ENCODE measurements around the gene GRM4. TPM values are rescaled to one million over a fixed set of nuclear protein-coding genes. Genes with fewer than 3 reads are reported as not detected.

GRM4 gene
- polyA plus RNA-seq, 1 of the 3 experiments (the other 2 are of a cell fraction): not detected

GRCh38 chr6:34053721-34054120 is 92.2 kb downstream of the GRM4 start:
- Histone ChIP-seq H3K9ac (no peak overlapping the region), H4K20me1 (ENCODE audit: insufficient read depth) (no peaks in the 10 kb centered on the region), H3K9me2 (no peaks in the 10 kb centered on the region), H3K4me1 (ENCODE audit: control insufficient read depth in 1 of 2, insufficient read depth in 2 of 2, low read depth in 1 of 2, low read length in 1 of 2) (peaks cover 0 to 10% of the 10 kb centered on the region in 2 experiments; a peak in 1 of 4 replicates), H2AFZ (ENCODE audit: low read depth) (no peak overlapping the region), H3K4me2 (no peak overlapping the region), H3F3A (replicated peaks; ENCODE audit: insufficient read depth) (no peaks in the 10 kb centered on the region), H3K27ac (ENCODE audit: low read depth in 2 of 2, low read length in 1 of 2) (no peak overlapping the region), H3K27me3 (ENCODE audit: insufficient read depth) (no peaks in the 10 kb centered on the region; the same call in 1 of the 2 replicates), H3K9me3 (no peaks in the 10 kb centered on the region), H3K79me2 (ENCODE audit: insufficient read depth) (no peaks in the 10 kb centered on the region), H3K4me3 (ENCODE audit: low read depth in 2 of 2, low read length in 1 of 2) (no peak overlapping the region), H3K36me3 (replicated peaks in 1 of 2; ENCODE audit: control insufficient read depth in 1 of 2, insufficient read depth in 2 of 2, low read length in 1 of 2) (no peaks in the 10 kb centered on the region)
- ChIA-PET CTCF (interaction anchor here (0.7 to 7.0 kb wide), 13 partner anchors 10 to 1367 kb away, joined by 3 to 125 read pairs (median 25); partner anchors contain the start of genes GRM4 and IP6K3), POLR2A (interaction anchor here (0.6 kb wide), 1 partner anchor 99 kb away, joined by 3 read pairs; no protein-coding TSS in a partner anchor)
- DNase-seq: no peak
- WGBS (ENCODE audit: low lambda C conversion rate): 66% methylated on average over 8 of the region's 8 CpGs
- no peak for TF ChIP-seq MXI1 (IDR thresholded peaks at IDR 0.05; ENCODE audit: low read depth, low read length)
- TF ChIP-seq RCOR1 (IDR thresholded peaks at IDR 0.05; ENCODE audit: low read length): no peak
- TF ChIP-seq MAX (IDR thresholded peaks at IDR 0.05; ENCODE audit: low read depth): no peak
- TF ChIP-seq FOXM1 (IDR thresholded peaks at IDR 0.05; ENCODE audit: low read depth): no peak
- TF ChIP-seq NRF1 (IDR thresholded peaks at IDR 0.05; ENCODE audit: low read depth, low read length): no peak
- no peak for TF ChIP-seq FOSL2 (IDR thresholded peaks at IDR 0.05; ENCODE audit: borderline replicate concordance, low read depth)
- no peak for TF ChIP-seq CHD2 (IDR thresholded peaks at IDR 0.05; ENCODE audit: low read length, partially characterized antibody)
- TF ChIP-seq EZH2phosphoT487 (IDR thresholded peaks at IDR 0.05; ENCODE audit: borderline replicate concordance, low read depth): no peak
- no peak for TF ChIP-seq SMC3 (IDR thresholded peaks at IDR 0.05; ENCODE audit: low read depth, low read length)
- TF ChIP-seq GABPA (IDR thresholded peaks at IDR 0.05; ENCODE audit: low read depth): no peak
- TF ChIP-seq RFX5 (IDR thresholded peaks at IDR 0.05; ENCODE audit: low read length): no peak
- TF ChIP-seq RXRA (IDR thresholded peaks at IDR 0.05; ENCODE audit: borderline replicate concordance, low read depth): no peak

- POLR2A ChIA-PET: no interaction called here
Observed at GRCh38 chr6:34052918-34053608, 92.8 kb downstream of the GRM4 start.

More at GRCh38 chr6:34052918-34053608, 92.8 kb downstream of the GRM4 start:
- H3K27me3 ChIP-seq (ENCODE audit: insufficient read depth): no peaks in the 10 kb centered on the region; the same call in 1 of the 2 replicates
- H2AFZ ChIP-seq (ENCODE audit: low read depth): no peak overlapping the region
- DNase-seq: no peak
- 70% methylated on average over 5 of the region's 7 CpGs for WGBS (ENCODE audit: low lambda C conversion rate)
- H3K9ac ChIP-seq: no peak overlapping the region
- no peaks in the 10 kb centered on the region for H3K9me2 ChIP-seq
- H3K9me3 ChIP-seq: no peaks in the 10 kb centered on the region
- no peaks in the 10 kb centered on the region for H3K79me2 ChIP-seq (ENCODE audit: insufficient read depth)
- no peak overlapping the region for H3K27ac ChIP-seq (ENCODE audit: low read depth in 2 of 2, low read length in 1 of 2)
- CTCF ChIA-PET: interaction anchor here (1.3 to 7.0 kb wide), 10 partner anchors 10 to 308 kb away, joined by 3 to 125 read pairs (median 31); partner anchors contain the start of genes GRM4 and IP6K3
- H3K4me3 ChIP-seq (ENCODE audit: low read depth in 2 of 2, low read length in 1 of 2): no peak overlapping the region
- TF ChIP-seq YY1 (IDR thresholded peaks at IDR 0.05; ENCODE audit: low read depth) (no peak), FOXM1 (IDR thresholded peaks at IDR 0.05; ENCODE audit: low read depth) (no peak)
- no peaks in the 10 kb centered on the region for H3K36me3 ChIP-seq (replicated peaks in 1 of 2; ENCODE audit: control insufficient read depth in 1 of 2, insufficient read depth in 2 of 2, low read length in 1 of 2)
- peaks cover 0 to 10% of the 10 kb centered on the region in 2 experiments; a peak in 1 of 4 replicates for H3K4me1 ChIP-seq (ENCODE audit: control insufficient read depth in 1 of 2, insufficient read depth in 2 of 2, low read depth in 1 of 2, low read length in 1 of 2)
- H3F3A ChIP-seq (replicated peaks; ENCODE audit: insufficient read depth): no peaks in the 10 kb centered on the region
- no peaks in the 10 kb centered on the region for H4K20me1 ChIP-seq (ENCODE audit: insufficient read depth)
- H3K4me2 ChIP-seq: no peak overlapping the region

Data from SK-N-SH (cell line).